ENCODE results near the gene CDC73. TPM values are rescaled to one million over a fixed set of nuclear protein-coding genes. Genes with fewer than 3 reads are reported as not detected.

Gene CDC73
- total and polyA plus RNA-seq, 2 experiments from 2014 or later: 25.6 to 45.8 TPM

GRCh38 chr1:193140254-193140653 lies 18.4 kb downstream of the CDC73 start:
- Histone ChIP-seq H3K36me3 (peaks cover 60% of the 10 kb centered on the region), H3K27me3 (no peaks in the 10 kb centered on the region), H3K4me3 (no peak overlapping the region), H3K9me3 (ENCODE audit: low read depth) (no peaks in the 10 kb centered on the region), H3K4me1 (ENCODE audit: low read depth) (no peaks in the 10 kb centered on the region), H3K27ac (no peak overlapping the region)
- TF ChIP-seq CTCF (IDR thresholded peaks at IDR 0.05; ENCODE audit: low read depth, low read length): no peak
- DNase-seq (ENCODE audit: low read depth in 1 of 2, low spot score in 1 of 2): no peak

- peaks cover 50% of the 10 kb centered on the region for H3K36me3 ChIP-seq
- H3K27ac ChIP-seq: no peak overlapping the region
- no peaks in the 10 kb centered on the region for H3K27me3 ChIP-seq
- no peaks in the 10 kb centered on the region for H3K4me1 ChIP-seq (ENCODE audit: low read depth)
- TF ChIP-seq CTCF (IDR thresholded peaks at IDR 0.05; ENCODE audit: low read depth, low read length): no peak
- no peaks in the 10 kb centered on the region for H3K9me3 ChIP-seq (ENCODE audit: low read depth)
- H3K4me3 ChIP-seq: no peak overlapping the region
- DNase-seq (ENCODE audit: low read depth in 1 of 2, low spot score in 1 of 2): no peak
These were observed 20.0 kb downstream of the CDC73 start for GRCh38 chr1:193141804-193142203.

- Histone ChIP-seq H3K4me1 (ENCODE audit: low read depth) (no peaks in the 10 kb centered on the region), H3K36me3 (peaks cover 46% of the 10 kb centered on the region), H3K27ac (no peak overlapping the region), H3K4me3 (no peak overlapping the region), H3K27me3 (no peaks in the 10 kb centered on the region), H3K9me3 (ENCODE audit: low read depth) (no peaks in the 10 kb centered on the region)
- TF ChIP-seq CTCF (IDR thresholded peaks at IDR 0.05; ENCODE audit: low read depth, low read length): no peak
- DNase-seq (ENCODE audit: low read depth in 1 of 2, low spot score in 1 of 2): no peak
These were observed 20.6 kb downstream of the CDC73 start for GRCh38 chr1:193142409-193142808.

GRCh38 chr1:193143285-193143684 lies 21.5 kb downstream of the CDC73 start:
- Histone ChIP-seq H3K27ac (no peak overlapping the region), H3K4me3 (no peak overlapping the region), H3K27me3 (no peaks in the 10 kb centered on the region), H3K9me3 (ENCODE audit: low read depth) (no peaks in the 10 kb centered on the region), H3K36me3 (peaks cover 47% of the 10 kb centered on the region), H3K4me1 (ENCODE audit: low read depth) (no peaks in the 10 kb centered on the region)
- peak; percentile 36 for TF ChIP-seq CTCF (IDR thresholded peaks at IDR 0.05; ENCODE audit: low read depth, low read length)
- DNase-seq (ENCODE audit: low read depth in 1 of 2, low spot score in 1 of 2): peak; percentile 26 to 44

GRCh38 chr1:193144361-193144938 lies 22.6 kb downstream of the CDC73 start:
- peaks cover 55% of the 10 kb centered on the region for H3K36me3 ChIP-seq
- no peak overlapping the region for H3K27ac ChIP-seq
- no peaks in the 10 kb centered on the region for H3K9me3 ChIP-seq (ENCODE audit: low read depth)
- H3K4me3 ChIP-seq: no peak overlapping the region
- no peaks in the 10 kb centered on the region for H3K4me1 ChIP-seq (ENCODE audit: low read depth)
- DNase-seq (ENCODE audit: low read depth in 1 of 2, low spot score in 1 of 2): no peak
- H3K27me3 ChIP-seq: no peaks in the 10 kb centered on the region
- TF ChIP-seq CTCF (IDR thresholded peaks at IDR 0.05; ENCODE audit: low read depth, low read length): no peak

Measured in cardiac muscle cell (in vitro differentiated cells and primary cell).